GM12864 (cell line): ENCODE data around the gene CTSD.

Experiments
- DNase-seq: peaks from one replicate; pipeline ENCODE4 v3.0.0-alpha.2; 2011; ENCODE audit warnings: low read depth
- H3K4me3 ChIP-seq: 2 replicates; pipeline ENCODE4 v1.5.1; 2011; ENCODE audit warnings: mild to moderate bottlenecking, low read depth, low read length, control low read depth
- TF ChIP-seq, protein P1 (sequence below): IDR thresholded peaks from 2 replicates; pipeline ENCODE4 v1.5.1; 2011; ENCODE audit warnings: low read depth, mild to moderate bottlenecking, moderate library complexity, low read length, control low read depth, inconsistent platforms; ENCODE audit errors: missing control alignments

CTSD gene

DNA sequence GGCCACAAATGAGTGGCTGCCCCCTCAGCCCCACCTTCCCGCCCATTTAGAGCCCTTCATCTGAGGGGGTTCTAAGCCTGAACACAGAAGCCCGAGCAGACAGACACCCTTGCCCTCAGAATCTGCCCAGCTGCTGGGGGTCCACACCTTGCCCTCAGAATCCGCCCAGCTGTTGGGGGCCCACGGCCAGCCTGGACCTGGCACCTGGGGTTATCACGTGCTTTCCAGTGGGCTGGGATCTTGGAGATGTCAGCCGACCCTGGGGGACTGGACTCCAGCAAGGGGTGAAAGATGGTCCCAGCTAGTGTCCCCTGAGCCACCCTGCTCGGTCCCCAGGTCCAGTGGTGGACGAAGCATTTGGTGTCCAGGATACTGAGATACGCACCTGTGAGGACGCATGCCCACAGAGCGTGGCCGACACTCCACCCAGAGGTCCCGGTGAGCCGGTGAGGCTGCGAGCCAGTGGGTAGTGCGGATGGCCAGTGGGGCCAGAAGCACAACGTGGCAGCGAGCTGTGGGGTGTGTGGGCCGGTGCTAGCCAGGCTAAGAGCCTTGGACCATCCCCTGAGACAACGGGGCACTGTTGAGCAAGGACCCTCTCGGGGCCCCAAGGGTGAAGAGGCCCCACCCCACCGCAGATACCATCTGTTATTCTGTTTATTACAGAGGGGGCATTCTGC is 3.1 kb upstream of the CTSD start:
- no peak overlapping the region for H3K4me3 ChIP-seq
- no peak for DNase-seq
- TF ChIP-seq, protein P1, sequence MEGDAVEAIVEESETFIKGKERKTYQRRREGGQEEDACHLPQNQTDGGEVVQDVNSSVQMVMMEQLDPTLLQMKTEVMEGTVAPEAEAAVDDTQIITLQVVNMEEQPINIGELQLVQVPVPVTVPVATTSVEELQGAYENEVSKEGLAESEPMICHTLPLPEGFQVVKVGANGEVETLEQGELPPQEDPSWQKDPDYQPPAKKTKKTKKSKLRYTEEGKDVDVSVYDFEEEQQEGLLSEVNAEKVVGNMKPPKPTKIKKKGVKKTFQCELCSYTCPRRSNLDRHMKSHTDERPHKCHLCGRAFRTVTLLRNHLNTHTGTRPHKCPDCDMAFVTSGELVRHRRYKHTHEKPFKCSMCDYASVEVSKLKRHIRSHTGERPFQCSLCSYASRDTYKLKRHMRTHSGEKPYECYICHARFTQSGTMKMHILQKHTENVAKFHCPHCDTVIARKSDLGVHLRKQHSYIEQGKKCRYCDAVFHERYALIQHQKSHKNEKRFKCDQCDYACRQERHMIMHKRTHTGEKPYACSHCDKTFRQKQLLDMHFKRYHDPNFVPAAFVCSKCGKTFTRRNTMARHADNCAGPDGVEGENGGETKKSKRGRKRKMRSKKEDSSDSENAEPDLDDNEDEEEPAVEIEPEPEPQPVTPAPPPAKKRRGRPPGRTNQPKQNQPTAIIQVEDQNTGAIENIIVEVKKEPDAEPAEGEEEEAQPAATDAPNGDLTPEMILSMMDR: no peak

DNA sequence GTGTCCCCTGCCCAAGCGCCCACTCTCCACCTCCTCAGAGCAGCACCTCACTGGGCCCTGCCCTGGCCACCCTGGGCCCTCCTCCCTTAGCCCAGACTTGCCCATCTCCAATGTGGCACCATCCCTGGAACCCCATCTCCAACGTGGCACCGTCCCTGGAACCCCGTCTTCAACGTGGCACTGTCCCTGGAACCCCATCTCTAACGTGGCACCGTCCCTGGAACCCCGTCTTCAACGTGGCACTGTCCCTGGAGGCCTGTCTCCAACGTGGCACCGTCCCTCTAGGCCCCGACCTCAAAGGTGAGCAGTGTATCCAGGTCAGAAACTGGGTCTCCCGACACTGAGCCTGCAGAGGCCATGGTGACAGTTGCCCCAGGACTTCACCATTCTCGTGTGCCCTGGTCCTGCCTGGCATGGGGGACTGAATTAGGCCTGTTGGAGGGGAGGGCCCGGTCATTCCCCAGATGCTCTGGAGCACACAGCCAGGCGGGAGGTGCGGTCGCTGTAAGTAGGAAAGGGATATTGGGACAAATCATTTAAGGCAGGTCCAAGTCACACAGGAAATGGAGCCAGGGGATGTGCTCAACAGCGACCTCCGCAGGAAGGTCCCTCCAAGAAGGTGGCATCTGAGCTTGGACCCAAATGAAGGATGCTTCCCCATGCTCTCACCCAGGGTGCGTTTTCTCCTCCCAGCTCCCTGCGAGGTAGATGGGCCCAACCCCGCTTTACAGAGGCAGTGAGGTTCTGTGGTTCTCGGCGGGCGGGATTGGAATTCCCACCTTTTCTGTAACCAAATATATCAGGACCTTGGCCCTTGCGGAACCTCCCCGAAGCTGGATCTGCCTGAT is 2.4 kb upstream of the CTSD start:
- TF ChIP-seq, protein P1: peak; percentile 23
- no peak for DNase-seq
- H3K4me3 ChIP-seq: no peak overlapping the region

DNA sequence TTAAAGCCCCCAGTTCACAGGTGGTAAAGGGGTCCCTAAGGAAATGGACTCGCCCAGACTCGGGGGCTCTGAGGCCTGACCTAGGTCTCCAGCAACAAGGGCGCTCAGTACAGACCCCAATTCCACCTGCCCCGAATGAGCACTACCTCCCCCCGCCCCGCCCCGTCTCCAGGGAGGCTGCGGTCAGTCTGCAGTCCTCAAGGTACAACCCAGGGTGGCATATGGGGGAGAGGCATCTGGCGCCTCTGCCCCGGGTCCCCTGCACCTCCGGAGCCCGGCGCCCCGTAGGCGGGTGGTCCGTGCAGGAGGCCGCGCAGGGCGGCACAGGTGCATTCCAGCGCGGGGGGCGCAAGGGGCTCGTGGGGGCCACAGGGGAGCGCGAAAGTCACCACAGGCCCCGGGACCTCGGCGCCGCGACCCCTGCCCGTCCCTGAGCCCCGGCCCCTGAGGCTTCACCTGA is 361 bp downstream of the CTSD start:
- TF ChIP-seq, protein P1: no peak
- peak overlapping the region; percentile 89 for H3K4me3 ChIP-seq
- no peak for DNase-seq

DNA sequence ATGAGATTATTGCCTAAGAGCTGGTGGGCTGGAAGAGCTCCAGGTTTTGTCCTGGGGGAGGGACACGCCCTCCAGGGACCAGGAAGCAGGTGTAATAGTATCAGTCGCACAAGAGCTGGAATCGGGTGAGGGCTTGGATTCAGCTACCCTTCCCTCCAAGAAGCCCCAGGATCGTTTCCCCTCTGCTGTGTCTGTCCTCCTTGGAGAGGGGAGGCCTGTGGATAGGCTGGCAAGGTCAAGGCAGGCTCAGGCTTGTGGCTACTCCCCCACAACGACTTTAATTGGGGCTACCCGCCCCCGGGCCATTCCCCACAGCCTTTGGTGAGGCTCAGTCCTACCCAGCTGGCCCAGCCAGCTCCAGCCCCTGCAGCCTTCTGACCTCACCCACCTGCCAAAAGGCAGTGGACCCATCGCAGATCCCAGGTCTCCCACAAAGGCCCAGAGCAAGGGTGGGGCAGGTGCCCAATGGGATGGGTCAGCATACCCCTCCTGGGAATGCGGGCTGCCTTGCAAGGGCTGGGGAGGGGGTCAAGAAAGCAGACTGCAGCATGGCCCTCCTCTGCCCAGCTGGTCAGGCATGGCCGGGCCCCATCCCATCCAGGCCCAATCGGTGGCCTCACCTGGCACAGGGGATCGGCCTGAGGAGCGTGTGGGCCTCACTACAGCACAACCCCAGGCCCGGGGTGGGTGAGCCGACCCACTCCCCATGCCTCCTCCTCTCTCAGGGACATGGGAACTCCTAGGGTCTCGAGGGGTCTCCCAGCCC is 1.0 kb downstream of the CTSD start:
- TF ChIP-seq, protein P1: no peak
- no peak for DNase-seq
- peak overlapping the region; percentile 89 for H3K4me3 ChIP-seq

DNA sequence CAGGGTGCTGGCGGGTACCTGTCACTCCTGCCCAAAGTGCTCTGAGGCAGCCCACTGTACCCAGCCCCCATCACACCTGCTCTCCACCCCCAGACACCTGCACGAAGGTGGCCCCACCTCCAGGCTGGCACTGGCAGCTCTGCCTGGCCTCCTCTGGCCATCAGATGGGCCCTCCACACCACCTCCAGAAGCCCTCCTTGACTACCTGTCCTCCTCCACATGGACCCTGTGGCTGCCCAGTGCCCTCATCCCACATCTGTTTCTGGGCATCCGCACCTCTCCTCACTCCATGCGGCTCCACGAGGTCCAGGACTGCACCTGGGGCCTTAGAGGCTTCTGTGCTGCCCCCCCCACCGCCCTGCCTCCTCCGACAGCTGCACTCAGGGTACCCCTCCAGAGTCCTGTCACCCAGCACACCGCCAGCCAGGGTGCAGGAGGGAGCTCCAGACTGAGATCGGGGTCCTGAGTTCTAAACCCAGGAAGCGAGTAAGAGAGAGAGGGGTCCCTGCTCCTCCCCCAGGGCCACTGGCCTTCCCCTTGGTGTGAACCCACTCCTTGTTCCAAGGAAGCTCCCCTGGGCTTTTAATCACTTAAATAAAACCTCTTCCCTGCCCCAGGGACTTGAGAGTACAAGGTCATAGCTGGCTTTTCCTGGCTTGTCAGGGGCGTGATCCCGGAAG is 1.7 kb downstream of the CTSD start:
- no peak for DNase-seq
- TF ChIP-seq, protein P1: no peak
- H3K4me3 ChIP-seq: no peak overlapping the region

DNA sequence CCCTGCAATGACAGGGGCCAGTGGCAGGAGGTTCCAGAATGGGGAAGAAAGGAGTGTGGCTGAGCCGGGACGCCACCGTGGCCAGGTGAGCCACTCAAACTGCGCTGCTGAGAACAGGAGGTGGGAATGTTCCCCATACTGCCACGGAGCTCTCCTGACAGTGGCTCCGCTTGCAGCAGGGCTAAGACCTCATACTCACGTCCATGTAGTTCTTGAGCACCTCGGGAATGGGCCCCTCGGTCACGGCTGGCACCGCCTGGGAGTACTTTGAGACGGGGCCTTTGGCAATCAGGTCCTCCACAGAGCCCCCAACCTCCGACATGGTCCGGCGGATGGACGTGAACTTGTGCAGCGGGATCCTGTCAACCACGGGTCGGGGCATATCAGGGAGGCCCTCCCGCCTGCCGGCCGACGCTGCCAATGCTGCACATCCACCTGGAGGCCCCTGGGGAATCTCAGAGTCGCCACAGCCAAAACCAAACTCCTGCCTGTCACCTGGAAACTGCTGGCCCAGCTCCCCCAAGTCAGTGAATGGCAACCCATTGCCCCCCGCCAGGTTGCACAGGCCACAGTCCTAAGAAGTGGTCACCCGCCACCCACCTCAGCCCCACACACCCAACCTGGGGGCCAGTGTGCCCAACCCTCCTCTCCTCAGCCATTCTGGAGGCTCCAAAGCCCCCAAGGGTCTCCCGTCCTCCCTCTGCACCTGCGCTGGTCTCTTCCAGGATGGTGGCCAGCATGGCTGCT is 2.4 kb downstream of the CTSD start:
- no peak for DNase-seq
- H3K4me3 ChIP-seq: no peak overlapping the region
- TF ChIP-seq, protein P1: no peak
